ENCODE data around the gene CDC42BPG. TPM values are rescaled to one million over a fixed set of nuclear protein-coding genes. Genes with fewer than 3 reads are reported as not detected.
A peak's percentile ranks its signal among the peaks of the same experiment; 100 is the strongest.

CDC42BPG gene, protein sequence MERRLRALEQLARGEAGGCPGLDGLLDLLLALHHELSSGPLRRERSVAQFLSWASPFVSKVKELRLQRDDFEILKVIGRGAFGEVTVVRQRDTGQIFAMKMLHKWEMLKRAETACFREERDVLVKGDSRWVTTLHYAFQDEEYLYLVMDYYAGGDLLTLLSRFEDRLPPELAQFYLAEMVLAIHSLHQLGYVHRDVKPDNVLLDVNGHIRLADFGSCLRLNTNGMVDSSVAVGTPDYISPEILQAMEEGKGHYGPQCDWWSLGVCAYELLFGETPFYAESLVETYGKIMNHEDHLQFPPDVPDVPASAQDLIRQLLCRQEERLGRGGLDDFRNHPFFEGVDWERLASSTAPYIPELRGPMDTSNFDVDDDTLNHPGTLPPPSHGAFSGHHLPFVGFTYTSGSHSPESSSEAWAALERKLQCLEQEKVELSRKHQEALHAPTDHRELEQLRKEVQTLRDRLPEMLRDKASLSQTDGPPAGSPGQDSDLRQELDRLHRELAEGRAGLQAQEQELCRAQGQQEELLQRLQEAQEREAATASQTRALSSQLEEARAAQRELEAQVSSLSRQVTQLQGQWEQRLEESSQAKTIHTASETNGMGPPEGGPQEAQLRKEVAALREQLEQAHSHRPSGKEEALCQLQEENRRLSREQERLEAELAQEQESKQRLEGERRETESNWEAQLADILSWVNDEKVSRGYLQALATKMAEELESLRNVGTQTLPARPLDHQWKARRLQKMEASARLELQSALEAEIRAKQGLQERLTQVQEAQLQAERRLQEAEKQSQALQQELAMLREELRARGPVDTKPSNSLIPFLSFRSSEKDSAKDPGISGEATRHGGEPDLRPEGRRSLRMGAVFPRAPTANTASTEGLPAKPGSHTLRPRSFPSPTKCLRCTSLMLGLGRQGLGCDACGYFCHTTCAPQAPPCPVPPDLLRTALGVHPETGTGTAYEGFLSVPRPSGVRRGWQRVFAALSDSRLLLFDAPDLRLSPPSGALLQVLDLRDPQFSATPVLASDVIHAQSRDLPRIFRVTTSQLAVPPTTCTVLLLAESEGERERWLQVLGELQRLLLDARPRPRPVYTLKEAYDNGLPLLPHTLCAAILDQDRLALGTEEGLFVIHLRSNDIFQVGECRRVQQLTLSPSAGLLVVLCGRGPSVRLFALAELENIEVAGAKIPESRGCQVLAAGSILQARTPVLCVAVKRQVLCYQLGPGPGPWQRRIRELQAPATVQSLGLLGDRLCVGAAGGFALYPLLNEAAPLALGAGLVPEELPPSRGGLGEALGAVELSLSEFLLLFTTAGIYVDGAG (N-terminal part only)
- 1 to 10 TPM in 2 of 10 donors, under 1 TPM in 8; 0.48 to 2.8 (median 0.72) TPM for polyA plus RNA-seq (ENCODE audit: insufficient read length in 10 of 10)
- long read RNA-seq, donor 1 = 0 reads
- long read RNA-seq, donor 2 = 0 reads
- long read RNA-seq, donor 3 = 0 reads
- long read RNA-seq, donor 4 = 0 reads
- long read RNA-seq, donor 5 = 0 reads
- long read RNA-seq, donor 6 = 0 reads
- long read RNA-seq, donor 7 = 0 reads
- long read RNA-seq, donor 8 = 0 reads
- long read RNA-seq, donor 9 = 0 reads

DNA sequence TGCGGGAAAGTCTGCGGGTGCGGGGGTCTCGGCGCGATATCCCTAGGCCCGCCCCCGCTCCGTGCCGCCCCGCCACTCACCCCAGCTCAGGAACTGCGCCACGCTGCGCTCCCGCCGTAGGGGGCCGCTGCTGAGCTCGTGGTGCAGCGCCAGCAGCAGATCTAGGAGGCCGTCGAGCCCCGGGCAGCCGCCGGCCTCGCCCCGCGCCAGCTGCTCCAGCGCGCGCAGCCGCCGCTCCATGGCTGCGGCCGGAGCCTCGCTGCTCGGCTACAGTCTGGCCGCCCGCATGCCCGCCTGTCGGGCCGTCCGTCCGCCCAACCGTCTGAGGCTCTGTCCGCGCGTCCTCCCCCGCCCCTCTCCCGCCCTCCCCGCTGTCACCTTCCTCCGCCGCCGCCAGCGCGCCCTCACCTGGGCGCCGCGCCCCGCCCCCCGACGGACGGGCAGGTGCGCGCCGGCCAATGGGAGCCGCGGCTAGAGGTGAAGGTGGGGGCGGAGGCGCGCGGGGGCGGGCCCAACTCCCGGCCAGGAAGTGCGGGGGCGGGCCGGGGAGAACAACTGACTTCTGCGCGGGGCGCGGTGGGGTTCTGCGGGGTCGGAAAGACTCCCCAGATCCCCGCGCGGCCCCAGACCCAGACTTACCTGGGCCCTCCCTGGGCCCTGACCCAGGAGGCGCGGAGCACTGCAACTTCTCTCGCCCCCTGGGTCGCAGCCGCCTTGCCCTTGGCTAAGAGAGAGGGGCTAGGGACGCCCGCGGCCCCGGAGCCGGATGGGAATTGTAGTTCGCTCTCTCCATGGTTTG lies at the start of gene CDC42BPG:
Gene CDC42BPG, minus strand, starts transcription at position 324 of the 799 bp plus-strand sequence. Its CDS starts 84 bp downstream, at position 240.
- DNase-seq = peak in 2 of 3 donors; percentile 65 to 86

DNA sequence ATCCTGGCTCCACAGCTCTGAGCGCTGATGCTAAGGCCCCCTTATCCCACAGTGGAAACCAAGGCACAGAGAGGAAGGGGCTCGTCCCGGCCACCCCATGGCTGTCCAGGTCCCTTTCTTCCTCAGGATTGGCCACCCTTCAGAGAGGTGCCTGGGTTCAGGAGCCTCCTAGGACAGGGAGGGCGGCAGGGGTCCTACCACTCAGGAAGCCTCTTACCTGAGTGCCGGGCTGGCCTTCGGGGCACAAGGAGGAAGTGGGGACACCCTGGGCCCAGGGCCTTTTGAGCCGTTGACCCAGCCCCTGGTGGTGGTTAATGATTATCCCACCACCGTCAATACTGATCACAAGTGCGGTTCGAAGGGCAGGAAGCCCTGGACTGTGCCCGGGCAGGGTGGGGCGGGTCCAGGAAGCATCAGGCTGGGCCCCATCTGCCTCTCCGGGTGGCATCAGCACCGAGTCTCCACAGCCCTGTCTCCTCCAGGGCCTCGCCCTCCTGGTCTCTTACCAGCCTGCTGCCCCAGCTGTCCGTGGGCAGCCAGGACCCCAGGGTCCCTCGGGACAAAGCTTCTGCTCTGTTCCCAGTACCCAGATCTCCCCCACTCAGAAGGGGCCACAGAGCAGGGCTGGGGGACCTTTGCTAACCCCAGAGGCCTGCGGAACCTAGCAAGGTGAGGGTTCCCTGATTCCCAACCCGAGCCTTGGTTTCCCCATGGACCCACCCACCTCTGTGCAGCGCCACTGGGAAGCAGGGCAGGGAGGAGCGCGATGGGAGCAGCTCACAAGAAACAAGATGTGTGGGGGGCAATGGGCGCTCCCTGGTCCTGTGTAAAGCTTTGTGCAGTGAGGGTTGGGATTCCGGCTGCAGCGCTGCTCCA lies 49.0 kb upstream of the CDC42BPG start:
- DNase-seq = no peak

DNA sequence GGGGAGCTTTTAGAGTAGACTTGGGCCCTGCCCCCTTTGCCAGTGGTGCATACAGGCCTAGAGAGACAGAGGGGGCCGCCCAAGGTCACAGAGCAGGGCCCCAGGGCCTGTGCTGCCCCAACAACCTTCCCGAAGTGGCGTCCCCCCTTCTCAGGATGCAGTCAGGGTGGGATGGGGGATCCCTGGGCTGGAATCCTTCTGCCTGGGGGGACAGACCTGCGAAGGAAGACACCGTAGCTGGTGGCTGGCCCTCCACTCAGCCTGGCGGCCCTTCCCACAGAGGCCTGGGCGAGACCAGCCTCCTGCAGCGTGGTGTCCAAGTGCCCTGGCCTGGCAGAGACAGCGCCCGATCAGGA lies 48.4 kb upstream of the CDC42BPG start:
- DNase-seq = no peak

DNA sequence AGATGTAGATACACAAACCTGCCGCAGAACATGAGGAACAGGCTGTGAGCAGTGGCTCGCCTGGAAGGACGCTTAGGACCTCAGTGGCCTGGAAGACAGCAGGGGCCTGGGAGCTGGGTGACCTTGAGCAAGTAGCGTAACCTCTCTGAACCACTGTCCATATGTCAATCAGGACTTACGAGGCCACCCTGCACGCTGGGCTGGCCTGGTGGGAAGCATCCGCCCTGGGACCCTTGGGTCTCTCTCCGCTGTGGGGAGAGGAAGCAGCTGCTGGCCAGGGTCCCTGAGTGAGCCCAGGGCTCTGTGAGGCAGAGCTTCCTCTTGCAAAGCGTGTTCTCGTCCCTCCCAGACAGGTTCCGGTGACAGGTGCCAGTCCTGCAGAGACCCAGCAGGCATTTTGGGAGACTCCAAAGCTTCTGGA lies 48.0 kb upstream of the CDC42BPG start:
- no peak for DNase-seq

DNA sequence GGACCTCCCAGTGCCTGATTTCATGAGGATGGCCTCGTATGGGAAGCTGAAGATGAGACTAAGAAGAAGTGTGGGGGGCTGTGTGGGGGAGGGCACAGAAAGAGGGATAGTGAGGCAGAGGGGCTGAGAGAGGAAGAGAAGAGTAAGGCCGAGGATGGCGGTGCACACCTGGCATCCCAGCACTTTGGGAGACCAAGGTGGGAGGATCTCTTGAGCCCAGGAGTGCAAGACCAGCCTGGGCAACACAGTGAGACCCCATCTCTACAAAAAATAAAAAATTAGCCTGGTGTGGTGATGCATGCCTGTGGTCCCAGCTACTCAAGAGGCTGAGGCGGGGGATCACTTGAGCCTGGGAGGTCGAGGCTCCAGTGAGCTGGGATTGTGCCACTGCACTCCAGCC lies 47.4 kb upstream of the CDC42BPG start:
- no peak for DNase-seq

DNA sequence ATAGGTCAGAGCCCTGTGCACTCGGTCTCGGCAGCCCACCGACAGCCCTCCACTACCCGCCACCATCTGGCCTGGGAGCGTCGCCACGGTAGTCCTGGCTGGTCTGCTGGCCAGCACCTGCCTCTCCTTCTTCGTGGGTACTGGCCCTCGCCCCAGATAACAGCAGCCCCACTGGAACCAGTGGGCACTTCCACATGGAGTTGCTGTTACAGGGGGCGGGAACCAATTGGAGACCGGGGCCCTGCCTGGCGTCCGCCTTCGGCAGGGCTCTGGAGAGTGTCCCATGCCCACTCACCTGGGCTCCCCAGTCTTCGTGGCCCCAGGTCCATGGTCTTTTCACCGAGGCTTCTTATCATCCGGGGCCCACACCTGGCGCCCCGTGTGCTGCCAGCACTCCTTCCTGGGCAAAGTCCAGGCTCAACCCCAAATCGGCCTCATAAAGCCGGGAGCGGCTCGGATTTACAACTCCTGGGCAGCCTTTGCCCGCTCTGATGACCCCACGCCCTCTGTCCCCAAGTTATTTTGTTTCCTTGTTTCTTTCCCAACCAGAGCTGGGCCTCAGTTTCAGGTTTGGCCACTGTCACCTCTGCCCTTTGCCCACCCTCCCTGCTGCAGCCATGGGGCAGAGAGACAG lies 46.9 kb upstream of the CDC42BPG start:
- DNase-seq = no peak

DNA sequence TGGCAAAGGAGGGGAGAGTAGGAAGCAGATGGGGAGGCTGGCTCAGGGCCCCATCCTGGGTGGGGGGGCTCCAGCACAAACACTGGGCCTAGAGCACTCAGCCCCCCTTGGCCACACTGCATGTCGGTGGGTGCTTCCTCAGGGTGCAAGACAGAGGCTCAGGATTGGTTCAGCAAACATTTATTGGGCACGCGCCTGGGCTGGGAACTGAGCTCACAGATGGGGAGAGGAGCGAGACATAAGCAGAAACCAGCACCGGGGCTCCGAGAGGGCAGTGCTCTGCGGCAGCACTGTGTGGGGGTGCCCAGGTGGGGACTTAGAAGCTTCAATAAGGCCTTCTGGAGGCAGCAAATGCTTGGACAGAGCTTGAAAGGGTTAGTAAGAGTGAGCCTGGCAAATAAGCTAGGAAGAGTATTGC lies 46.1 kb upstream of the CDC42BPG start:
- no peak for DNase-seq

DNA sequence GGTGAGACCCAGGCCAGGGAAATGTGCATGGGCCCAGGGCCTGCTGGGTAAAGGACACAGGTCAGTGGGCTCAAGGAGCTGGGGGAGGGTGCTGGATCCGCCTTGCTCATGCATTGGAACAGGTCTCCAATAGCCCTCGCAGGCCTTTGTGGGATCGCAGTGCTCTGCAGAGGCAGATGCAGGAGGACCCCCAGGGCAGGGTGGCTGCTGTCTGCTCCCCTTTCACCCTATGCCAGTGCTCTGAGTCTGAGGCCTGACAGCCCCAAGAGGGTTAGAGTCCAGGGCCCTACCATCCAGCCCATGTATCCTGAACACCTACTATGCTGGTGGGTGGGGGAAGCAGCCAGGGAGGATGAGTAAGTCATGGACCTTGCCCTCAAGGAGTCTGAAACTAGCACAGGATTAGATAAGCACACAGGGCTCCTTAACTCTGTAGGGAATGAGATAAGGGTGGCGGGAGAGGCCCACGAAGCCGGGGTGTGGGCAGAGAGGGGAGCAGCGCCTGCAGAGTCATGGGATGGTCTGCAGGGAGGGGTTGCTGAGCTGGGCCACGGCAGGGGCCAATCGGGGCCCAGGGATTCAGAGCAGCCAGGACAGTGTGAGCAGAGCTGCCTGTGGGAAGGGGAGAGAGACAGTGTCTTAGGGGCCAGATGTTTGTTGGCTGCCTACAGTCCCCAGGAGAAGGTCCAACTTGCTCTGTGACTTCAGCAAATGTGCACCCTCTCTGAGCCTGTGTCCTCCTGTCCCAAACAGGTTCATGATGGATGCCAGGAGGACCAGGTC lies 44.5 kb upstream of the CDC42BPG start:
- no peak for DNase-seq

DNA sequence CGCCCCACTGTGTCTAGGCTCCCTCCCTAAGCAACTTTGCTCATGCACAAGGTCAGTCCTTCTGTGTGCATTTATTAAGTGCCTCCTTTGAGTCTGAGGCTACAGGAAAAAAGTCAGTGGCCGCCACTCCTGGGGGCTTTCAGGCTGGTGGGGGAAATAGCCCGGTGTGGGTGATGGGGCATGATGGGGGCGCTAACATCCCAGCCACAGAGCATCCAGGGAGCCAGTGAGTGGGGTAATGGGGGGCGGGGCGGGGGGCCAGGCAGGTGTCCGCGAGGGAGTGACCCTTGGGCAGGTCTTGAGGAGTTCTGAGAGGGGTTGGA lies 43.9 kb upstream of the CDC42BPG start:
- no peak for DNase-seq

DNA sequence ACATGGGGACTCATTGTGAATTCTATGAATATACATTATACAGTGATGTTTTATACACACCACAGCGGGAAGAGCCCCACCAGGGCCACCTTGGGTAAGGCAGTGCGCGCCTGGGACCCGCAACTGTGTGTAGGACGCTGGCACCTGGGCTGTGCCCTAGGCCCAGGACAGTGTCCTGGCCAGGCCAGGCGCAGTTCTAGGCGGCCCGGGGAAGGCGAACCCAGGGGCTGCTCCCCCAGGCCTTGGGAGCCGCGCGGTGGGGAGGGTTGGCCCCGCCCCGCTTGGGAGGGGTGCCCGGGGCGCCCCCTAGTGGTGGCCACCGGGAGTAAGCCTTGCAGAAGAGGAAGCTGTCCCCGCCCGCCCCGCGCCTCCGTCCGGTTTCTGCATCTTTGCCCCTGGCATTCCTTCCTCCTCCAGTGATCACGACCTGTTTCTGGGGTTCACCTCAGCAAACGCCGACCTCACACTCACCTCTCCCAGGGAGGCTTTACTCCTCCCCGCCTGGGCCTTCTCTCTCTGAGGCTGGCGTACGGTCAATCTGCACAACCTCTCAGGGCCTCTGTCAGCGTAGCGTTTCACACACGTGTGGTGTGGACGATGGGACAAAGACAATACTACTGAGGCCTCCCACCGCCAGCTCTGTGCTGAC lies 43.4 kb upstream of the CDC42BPG start:
- DNase-seq = peak in 2 of 3 donors; percentile 81 to 90

DNA sequence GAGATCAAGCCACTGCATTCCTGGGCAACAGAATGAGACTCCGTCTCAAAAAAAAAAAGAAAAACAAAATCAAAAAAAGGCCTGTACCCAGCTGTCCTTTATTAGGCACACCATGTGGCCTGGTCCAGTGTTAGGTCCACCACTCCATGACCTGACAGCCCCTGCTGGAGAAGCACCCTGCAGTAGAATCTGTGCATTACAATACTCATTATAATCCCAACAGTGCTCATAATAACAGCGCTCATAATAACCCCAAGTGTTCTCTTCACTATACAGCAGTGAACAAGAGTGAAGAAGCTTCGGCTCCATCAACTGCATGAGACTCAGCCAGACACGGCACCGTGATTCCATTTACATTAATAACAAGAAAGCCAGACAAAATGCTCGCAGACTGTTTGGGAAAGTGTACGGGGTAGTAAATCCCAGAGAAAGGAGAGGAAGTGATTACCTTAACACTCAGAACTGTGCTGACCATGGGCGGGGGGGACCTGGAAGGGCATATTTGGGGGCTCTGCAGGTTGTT lies 42.8 kb upstream of the CDC42BPG start:
- DNase-seq = no peak

DNA sequence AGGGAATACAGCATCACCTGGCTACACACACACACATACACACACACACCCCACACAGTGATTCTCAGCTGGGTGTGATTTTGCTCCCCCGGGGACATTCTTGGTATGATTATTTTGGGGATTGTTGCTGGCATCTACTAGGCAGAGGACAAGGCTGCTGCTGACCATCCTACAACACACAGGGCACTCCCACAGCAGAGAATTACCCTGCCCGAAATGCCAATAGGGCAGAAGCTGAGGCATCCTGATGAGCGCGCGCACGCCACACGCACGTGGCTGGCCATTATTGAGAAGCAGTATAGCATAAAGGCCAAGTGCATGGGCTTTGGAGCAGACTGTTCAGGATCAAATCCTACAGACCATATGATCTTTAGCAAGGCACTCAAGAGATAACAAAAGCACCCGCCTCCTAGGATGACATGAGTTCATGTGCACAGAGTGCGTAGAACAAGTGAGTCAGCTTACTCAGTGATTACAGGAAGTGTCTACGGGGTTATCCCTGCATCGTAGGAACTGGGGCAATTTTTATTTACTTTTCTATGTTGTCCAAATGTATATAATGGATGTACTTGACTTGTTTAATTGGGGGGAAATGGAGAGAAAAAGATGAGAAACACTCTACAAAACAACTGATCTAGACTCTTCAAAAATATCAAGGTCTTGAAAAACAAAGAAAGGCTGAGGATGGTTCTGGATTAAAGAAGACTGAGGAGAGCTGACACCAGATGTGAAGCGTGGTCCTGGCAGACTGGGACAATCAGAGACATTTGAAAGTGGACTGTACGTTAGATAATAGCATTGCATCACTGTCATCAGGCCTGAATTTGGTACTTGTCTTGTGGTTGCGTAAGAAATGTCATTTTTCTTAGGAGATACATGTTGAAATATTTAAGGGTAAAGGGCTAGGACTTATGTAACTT lies 41.2 kb upstream of the CDC42BPG start:
- DNase-seq = no peak

DNA sequence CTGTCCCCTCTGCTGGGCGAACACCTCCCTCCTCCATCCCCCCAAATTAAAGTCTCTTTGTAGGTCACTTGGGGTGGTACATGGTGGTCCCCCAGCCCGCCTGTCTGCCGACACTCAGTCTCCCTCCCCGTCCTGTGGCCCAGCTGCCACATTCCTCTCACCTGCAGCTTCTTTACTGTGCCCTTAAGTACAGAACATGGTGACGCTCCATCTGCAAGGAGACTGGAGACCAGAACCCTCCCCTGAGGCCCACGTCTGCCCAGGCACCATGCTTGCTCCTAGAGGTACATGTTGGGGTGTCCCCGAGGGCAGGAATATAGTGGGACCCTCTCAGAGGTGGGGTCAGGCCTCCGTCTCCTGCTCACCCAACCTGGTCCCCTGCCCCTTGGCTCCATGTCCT lies 39.6 kb upstream of the CDC42BPG start:
- DNase-seq = no peak

DNA sequence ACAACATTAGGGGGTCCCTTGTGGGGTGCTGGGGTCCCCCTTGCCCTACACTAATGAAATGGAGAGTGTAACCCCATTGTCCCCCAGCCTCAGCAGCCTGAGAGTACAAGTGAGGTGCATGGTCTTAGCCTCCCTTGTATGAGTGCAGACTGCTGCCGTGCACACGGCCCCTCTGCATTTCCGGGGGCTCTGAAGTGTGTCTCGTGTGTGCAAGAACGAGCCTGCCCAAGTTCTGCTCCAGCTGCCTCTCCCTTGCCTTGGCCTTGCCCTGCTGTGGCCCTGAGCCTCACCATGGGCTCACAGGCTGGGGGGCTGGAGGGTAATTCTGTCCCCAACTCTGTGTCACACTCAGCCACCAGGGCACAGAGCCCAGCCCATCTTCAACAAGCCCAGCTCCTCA lies 39.1 kb upstream of the CDC42BPG start:
- no peak for DNase-seq

DNA sequence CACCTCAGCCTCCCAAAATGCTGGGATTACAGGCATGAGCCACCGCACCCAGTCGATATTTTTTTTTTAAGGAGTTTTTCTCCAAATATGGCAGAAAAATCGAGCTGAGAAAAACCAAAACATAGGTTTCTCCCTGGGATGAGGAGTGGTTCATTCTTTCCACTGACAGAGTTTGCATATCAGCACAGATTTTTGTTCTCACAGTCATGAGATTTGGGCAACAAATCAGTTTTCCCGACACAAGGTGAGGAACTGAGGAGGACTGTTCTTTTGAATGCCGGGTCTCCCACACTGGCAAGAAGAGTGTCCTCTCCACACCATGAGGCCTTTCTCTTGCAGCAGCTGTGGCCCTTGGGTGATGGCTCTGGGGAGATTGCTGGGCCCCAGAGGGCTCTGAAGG lies 37.8 kb upstream of the CDC42BPG start:
- no peak for DNase-seq

DNA sequence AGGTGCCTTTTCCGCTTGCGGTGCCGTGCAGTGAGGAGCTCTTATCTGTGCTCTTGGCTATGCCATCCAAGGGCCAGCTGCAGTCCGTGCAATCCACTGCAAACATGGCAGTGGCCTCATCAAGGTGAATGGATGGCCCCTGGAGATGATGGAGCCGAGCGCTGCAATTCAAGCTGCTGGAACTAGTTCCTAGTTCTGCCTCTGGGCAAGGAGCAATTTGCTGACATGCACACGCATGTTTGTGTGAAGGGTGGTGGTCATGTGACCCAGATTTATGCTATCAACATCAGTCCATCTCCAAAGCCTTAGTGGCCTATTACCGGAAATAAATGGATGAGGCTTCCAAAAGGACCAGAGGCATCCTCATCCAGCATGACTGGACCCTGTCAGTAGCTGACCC lies 37.0 kb upstream of the CDC42BPG start:
- DNase-seq = no peak
